Upper lobe of left lung (tissue), 4 donors: Measurements from ENCODE around the gene GSAP.

ENCODE experiments used
- EP300 ChIP-seq, 4 donors: sonication (generic); formaldehyde crosslinking; IDR thresholded peaks; one replicate each; pipeline ENCODE4 v1.5.1; 2017; ENCODE audit warnings: antibody characterized with exemption in 4 of 4, control low read depth in 2 of 4
- POLR2A ChIP-seq, 4 donors: fragments of 450-650 bp; IDR thresholded peaks; one replicate each; pipeline ENCODE4 v1.5.1; 2016 to 2017; ENCODE audit warnings: antibody characterized with exemption in 4 of 4, mild to moderate bottlenecking in 2 of 4
- POLR2AphosphoS5 ChIP-seq, 2 donors: sonication (generic); formaldehyde crosslinking; IDR thresholded peaks; one replicate each; pipeline ENCODE4 v1.5.1; 2017; ENCODE audit warnings: antibody characterized with exemption in 2 of 2
- TF ChIP-seq, protein P1 (sequence below), 6 experiments: fragments of 450-650 bp in 4 of 6; fragments of 200-600 bp in 2 of 6; sonication (generic) in 2 of 6; IDR thresholded peaks; one replicate each; pipeline ENCODE4 v1.5.1; 2016 to 2019; ENCODE audit warnings: antibody characterized with exemption in 6 of 6

DNA sequence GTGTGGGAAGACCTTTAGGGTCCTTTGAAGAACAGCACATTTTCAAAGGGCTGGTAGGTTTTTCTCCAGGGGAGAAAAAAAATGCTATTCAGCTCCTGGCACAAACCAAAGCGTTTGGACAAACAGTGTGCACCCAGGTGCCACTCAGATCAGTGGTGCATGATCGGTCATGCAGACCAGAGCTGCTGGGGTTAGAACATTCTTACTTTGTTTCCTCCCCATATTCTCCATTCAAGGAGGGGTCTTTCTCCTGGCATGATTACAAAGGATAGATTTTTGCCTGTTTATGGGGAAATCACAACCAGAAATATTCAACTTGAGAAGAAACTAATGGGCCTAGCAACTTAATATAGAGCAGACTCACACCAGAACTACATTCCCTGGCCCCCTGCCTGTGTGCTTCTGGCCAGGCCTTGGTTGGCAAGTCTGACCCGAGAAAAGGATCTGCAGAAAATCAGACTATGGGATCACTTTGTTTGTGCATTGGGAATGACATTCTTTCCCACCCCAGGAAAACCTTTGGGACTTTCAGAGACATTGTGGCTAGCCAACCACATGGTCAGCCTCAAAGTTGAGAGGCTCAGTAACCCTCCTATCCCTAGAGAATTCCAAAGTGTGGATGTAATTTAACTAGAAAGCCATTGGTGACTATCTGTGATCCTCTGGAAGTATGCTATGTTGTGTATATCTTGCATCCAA is 134.2 kb downstream of the GSAP start:
- TF ChIP-seq, protein P1, sequence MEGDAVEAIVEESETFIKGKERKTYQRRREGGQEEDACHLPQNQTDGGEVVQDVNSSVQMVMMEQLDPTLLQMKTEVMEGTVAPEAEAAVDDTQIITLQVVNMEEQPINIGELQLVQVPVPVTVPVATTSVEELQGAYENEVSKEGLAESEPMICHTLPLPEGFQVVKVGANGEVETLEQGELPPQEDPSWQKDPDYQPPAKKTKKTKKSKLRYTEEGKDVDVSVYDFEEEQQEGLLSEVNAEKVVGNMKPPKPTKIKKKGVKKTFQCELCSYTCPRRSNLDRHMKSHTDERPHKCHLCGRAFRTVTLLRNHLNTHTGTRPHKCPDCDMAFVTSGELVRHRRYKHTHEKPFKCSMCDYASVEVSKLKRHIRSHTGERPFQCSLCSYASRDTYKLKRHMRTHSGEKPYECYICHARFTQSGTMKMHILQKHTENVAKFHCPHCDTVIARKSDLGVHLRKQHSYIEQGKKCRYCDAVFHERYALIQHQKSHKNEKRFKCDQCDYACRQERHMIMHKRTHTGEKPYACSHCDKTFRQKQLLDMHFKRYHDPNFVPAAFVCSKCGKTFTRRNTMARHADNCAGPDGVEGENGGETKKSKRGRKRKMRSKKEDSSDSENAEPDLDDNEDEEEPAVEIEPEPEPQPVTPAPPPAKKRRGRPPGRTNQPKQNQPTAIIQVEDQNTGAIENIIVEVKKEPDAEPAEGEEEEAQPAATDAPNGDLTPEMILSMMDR (IDR thresholded peaks at IDR 0.05): no peak
- no peak for TF ChIP-seq POLR2A (IDR thresholded peaks at IDR 0.05)
- TF ChIP-seq EP300 (IDR thresholded peaks at IDR 0.05): no peak
- no peak for TF ChIP-seq POLR2AphosphoS5 (IDR thresholded peaks at IDR 0.05)
